ENCODE measurements around the gene MPZL1.

DNA sequence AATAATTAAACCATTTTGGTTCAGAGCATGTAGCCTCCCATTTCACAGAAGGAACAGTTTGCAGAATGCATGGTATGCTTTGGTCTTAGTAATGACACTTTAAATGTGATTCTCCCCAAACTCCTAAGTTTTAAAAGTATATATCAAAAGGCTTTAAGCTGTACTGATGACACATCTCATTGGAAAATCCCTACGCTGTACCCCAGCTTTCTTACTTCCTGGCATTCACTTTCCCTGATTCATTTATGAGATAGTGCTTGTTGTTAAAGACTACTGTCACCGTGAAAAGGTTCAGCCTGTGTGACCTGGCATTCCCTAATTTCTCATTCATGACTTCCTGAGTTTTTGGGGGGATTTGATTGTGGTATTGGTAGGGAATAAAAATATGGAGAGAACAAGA, 53.4 kb downstream of the MPZL1 start:
- no peak for TF ChIP-seq CTCF (IDR thresholded peaks at IDR 0.05; ENCODE audit: borderline replicate concordance, extremely low read depth, low read length, poor library complexity, severe bottlenecking)
- no peak for TF ChIP-seq EZH2 (IDR thresholded peaks at IDR 0.05; ENCODE audit: borderline replicate concordance, low read depth, low read length, severe bottlenecking)

Measured in DND-41 (cell line).